Activated CD4-positive, alpha-beta T cell treated with anti-CD3 and anti-CD28 coated beads, Interleukin-2, Interleukin-4, amounts not matched to agents 100 ng/mL and 50 ng/mL, durations not matched to agents 16 hours and 8 hours (primary cell): Measurements from ENCODE around the gene HCFC1R1.
"Not testable (repeated sequence)": the region's sequence is repeated elsewhere in the genome, so short reads cannot be mapped to it uniquely, and the experiment has no call there.

Experiments used
- DNase-seq: peaks from one replicate; pipeline ENCODE4 v3.0.0-alpha.2; 2020; ENCODE audit warnings: low spot score

HCFC1R1 gene

DNA sequence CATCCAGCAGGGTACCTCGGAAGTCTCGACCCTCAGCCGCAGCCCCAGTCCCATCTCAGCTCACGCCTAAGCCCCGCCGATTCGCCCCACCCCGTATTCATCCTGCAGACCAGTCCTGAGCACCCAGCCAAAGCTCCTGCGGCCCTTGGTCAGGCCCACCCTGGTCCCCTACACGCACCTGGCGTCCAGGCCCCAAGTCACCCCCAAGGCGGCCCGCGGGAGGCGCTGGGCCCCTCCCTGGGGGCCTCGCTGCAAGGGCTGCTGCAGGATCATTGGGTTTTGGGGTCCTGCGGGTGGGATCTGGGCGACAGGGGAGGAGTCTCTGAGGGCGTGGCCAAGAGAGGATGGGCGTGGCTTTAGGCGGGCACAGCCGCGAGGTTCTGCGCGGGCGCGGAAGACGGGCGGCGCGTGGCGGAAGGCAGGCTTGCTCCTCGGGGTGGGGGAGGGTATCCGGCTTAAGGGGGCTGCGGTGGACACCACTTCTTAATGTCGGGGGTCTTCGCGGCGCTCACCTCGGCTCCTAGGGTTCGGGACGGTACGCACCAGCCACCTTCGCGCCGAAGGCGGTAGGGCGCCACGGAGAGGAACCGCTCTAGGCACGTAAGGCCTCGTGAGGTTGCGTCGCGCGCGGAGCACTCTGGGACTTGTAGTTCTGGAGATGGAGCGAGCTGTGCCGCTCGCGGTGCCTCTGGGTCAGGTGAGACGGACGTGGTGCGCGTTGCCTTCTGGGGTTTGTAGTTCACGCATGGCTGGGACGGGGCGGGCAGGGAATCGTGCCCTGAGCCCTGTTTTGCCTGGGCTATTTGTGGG, at the start of gene HCFC1R1, which contains the start of gene THOC6:
HCFC1R1 (minus strand) TSS at position 274 of the 810 bp plus-strand sequence; CDS start at position 273, 1 bp downstream.
THOC6 (plus strand) TSS at position 367 of the 810 bp plus-strand sequence; CDS start at position 659, 292 bp downstream.
- peak; percentile 98 for DNase-seq

DNA sequence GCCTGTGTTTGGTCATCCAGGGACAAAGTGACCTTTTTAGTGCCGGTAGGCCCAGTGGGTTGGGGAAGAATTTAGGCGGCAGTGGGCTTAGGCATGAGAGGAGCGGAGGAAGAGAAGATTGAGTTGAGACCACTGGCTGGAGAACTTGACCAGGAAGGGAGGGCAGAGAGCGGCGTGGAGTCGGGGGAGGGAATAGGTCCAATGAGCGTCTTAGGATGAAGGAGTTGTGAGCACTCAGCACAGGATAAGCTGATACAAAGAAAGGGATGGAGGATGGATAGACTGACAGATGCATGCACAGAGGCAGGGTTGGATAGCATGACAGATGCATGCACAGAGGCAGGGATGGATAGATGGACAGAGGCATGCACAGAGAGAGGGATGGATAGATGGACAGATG, 49.7 kb upstream of the HCFC1R1 start:
- no peak for DNase-seq

DNA sequence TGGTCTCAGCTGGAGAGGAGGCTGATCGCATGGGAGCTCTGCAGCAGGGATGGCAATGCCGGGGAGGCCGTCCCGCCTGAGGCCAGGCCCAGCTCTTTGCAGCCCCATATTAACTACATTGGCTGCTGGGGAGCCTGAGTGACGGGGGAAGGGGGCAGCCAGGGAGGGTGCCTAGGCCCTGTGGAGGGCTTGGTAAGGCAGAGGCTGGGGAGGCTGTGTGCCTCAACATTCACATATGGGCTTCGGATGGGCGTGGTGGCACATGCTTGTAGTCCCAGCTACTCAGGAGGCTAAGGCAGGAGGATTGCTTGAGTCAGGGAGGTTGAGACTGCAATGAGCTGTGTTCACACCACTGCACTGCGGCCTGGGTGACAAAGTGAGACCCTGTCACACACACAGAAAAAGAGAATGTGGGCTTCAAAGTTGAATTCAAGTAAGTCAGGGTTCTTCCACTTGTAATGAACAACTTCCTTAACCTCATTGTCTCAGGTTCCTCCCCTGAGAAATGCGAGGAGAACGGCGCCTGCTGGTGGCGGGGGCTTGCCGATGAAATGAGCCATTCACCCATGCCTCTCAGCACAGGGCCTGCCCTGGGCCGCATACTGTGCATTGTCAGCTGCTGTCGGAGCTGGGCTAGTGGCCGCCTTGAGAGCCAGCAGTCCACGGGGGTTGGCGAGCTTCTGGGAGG, 49.0 kb upstream of the HCFC1R1 start:
- not testable (repeated sequence) for DNase-seq

GRCh38 chr16:3072148-3072547, 48.4 kb upstream of the HCFC1R1 start:
- peak; percentile 64 for DNase-seq

- DNase-seq: no peak
Measured at GRCh38 chr16:3071655-3072054, 47.9 kb upstream of the HCFC1R1 start.

- DNase-seq: no peak
Measured at GRCh38 chr16:3070608-3071111, 46.9 kb upstream of the HCFC1R1 start.

- not testable (repeated sequence) for DNase-seq
Measured at GRCh38 chr16:3069146-3069545, 45.4 kb upstream of the HCFC1R1 start.

GRCh38 chr16:3068487-3068886, 44.7 kb upstream of the HCFC1R1 start:
- DNase-seq: no peak

- DNase-seq: no peak
Measured at GRCh38 chr16:3066440-3066748, 42.7 kb upstream of the HCFC1R1 start.

DNA sequence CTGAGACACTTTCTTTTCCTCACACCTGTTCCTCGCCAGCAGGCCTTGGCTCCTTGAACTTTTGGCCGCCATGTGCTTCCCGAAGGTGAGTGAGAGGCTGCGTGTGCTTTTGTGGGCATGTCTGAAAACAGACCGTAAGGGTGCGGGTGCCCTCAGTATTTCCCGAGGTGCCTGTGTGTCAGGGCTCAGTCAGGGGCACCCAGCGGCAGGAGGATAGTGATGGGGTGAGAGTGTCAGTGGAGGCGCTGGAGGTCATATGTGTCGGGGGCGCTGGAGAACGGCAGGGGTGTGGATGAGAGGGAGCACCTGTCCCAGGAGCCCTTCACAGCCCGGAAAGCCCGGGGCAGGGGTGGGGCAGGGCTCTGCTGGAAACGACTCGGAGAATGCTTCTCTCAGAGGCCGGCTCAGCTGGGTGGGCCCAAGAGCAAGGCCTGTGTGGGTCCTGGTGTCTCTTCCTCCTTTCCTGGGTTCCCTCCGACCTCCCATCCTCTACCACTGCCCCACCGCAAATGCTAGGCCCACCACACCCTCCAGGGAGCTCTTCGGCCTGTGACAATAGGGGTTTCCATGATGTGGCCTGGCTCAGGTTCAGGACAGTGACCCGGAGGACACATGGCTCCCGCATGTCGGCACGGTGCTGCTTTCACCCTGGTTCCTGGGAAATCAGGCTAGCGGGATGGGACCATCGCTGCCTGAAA, 42.1 kb upstream of the HCFC1R1 start:
- no peak for DNase-seq

DNA sequence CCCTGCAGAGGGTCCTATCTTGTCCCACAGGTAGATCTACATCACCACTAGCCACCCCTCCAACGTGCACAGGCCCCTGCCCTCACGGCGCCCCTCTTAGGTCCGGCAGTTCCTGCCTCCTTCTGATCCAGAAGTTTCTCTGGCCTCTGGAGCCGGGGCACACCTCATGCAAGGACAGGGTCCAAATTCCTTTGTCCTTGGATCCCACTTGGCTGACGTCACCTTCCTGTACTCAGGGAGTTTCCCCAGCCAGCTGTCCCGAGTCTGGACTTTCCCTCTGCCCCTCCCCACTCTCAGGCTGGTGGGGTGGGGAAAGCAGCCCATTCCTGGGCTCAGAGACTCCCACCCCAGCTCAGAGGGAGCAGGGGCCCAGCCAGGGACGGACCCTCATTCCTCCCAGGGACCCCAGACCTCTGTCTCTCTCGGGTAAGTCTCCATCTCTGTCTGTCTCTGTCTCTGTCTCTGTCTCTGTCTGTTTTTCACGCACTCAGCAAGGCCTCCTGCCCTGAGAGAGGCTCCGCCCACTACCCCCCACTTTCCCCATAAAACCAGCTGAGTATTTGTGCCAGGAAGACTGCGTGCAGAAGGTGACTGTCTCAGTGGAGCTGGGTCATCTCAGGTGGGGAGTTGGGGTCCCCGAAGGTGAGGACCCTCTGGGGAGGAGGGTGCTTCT, 41.5 kb upstream of the HCFC1R1 start, which contains the start of gene IL32:
IL32 (plus strand) TSS at position 572 of the 673 bp plus-strand sequence. CDS start 172 bp downstream, outside the sequence.
- peak; percentile 86 for DNase-seq

- no peak for DNase-seq
Measured at GRCh38 chr16:3063625-3064386, 40.1 kb upstream of the HCFC1R1 start.

DNA sequence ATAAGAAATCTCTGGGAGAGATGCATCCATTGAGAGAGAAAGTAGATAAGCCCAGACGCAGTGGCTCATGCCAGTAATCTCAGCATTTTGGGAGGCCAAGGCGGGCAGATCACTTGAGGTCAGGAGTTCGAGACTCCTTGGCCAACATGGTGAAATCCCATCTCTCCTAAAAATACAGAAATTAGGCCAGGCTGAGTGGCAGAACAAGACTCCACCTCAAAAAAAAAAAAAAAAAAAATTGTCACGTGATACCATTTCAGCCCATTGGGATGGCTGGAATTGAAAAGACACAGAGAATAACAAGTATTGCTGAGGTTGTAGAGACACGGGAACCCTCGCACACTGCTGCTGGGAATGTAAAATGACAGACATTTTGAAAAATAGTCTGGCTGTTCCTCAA, 38.8 kb upstream of the HCFC1R1 start:
- no peak for DNase-seq

- no peak for DNase-seq
Measured at GRCh38 chr16:3060339-3061127, 36.8 kb upstream of the HCFC1R1 start.

- no peak for DNase-seq
Measured at GRCh38 chr16:3059723-3060242, 36.0 kb upstream of the HCFC1R1 start.

DNA sequence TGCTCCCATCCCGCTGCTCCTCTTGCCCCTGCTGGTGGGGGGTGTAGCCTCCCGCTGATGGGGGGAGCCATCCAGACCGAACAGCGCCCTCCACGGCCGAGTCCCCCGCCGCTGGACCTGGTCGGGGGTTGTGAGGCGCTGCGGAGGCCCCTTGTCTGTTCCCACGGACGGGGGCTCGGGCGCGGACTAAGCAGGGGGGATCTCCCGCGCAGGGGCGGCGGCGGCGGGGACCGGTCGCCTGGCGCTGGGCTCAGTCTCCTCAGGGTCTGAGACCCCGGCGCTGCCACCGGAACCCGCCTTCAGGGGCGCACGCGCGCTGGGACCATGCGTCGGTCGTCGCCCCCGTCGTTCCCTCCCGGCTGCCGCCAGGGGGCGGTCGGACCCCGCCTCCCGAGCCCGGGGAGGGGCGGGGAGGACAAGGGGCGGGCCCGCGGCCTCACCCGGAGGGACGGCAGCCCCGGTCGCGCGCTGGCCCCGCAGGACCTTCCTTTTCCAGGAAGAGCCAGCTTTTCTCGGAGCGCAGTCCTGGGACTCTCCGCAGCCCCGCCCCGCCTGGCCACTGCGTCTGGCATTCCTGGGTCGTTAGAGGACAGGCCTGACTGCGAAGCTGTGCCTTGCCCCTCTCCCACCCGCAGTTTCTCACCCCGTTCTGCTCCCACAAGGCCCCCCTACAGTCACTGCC, 35.4 kb upstream of the HCFC1R1 start:
- peak; percentile 92 for DNase-seq

DNA sequence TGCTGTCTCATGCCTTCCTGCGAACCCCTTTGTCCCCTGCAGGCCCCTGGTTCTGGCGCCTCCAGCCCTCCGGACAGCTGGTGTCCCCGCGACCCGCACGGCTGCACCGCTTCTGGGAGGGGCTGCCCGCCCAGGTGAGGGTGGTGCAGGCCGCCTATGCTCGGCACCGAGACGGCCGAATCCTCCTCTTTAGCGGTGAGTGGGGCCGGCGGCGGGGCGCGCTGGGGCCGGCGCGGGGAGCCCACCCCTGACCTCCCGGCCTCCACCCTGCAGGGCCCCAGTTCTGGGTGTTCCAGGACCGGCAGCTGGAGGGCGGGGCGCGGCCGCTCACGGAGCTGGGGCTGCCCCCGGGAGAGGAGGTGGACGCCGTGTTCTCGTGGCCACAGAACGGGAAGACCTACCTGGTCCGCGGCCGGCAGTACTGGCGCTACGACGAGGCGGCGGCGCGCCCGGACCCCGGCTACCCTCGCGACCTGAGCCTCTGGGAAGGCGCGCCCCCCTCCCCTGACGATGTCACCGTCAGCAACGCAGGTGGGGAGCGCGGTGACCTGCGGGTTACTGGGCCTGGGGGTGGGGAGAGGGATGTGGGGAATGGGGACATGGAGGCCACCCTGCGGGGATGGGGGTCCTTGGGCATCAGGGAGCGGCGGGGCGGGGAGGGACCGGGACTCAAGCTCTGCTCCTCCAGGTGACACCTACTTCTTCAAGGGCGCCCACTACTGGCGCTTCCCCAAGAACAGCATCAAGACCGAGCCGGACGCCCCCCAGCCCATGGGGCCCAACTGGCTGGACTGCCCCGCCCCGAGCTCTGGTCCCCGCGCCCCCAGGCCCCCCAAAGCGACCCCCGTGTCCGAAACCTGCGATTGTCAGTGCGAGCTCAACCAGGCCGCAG, 34.6 kb upstream of the HCFC1R1 start:
- DNase-seq: no peak
